Psoas muscle (tissue), 8 donors: ENCODE results near the gene TSTD2. TPM values are rescaled to one million over a fixed set of nuclear protein-coding genes. Genes with fewer than 3 reads are reported as not detected.

Source experiments
- ATAC-seq, 4 donors: fragments of 200-7000 bp; cut with Tn5 transposase; one replicate each; pipeline ENCODE4 v1.9.1; 2020; ENCODE audit warnings: moderate library complexity in 3 of 4, mild to moderate bottlenecking in 2 of 4
- DNase-seq, 2 donors: peaks; one replicate each; pipeline ENCODE4 v3.0.0-alpha.2; 2020
- H3K27ac ChIP-seq: fragments of 200-600 bp; one replicate; pipeline ENCODE4 v1.8.0; 2022
- H3K27me3 ChIP-seq, 3 donors: fragments of 200-600 bp in 1 of 3; one replicate each; pipeline versions ENCODE4 v1.6.1 to v1.8.0; 2013 to 2022; ENCODE audit warnings: low read length in 2 of 3, mild to moderate bottlenecking in 2 of 3, moderate library complexity in 1 of 3; ENCODE audit not compliant: insufficient read depth in 3 of 3
- H3K36me3 ChIP-seq, 2 donors: fragments of 200-600 bp in 1 of 2; one replicate each; pipeline versions ENCODE4 v1.6.1 to v1.8.0; 2013 to 2022; ENCODE audit warnings: low read depth in 1 of 2, mild to moderate bottlenecking in 1 of 2, moderate library complexity in 1 of 2; ENCODE audit not compliant: insufficient read depth in 1 of 2
- H3K4me1 ChIP-seq: fragments of 200-600 bp; one replicate; pipeline ENCODE4 v1.8.0; 2022
- H3K4me3 ChIP-seq: fragments of 200-600 bp; one replicate; pipeline ENCODE4 v1.8.0; 2022; ENCODE audit warnings: mild to moderate bottlenecking
- H3K9me3 ChIP-seq: fragments of 200-600 bp; one replicate; pipeline ENCODE4 v1.8.0; 2022
- WGBS, 3 donors: extraction: QIAGEN DNeasy Blood & Tissue Kit; methylation state at CpG; one replicate each; pipeline versions ENCODE4 v1.1.6 to v1.1.7; 2013; 5-methylcytosine and 5-hydroxymethylcytosine counted together
- intact Hi-C, 2 donors: fragments of 100-400 bp; cut with DNase I; formaldehyde crosslinking; loops; one replicate each; pipeline versions ENCODE4 v1.11.0 to v1.14.2; 2022
- polyA plus RNA-seq, 3 donors: library from polyadenylated mRNA; stranded (reverse); fragments of 200-250 nt; gene quantifications; one replicate each; pipeline ENCODE4 v1.2.3, GENCODE V29; 2013
- total RNA-seq, 4 donors: library from RNA; stranded (reverse); fragmentation: NEBNext Ultra II Directional in 2 of 4; extraction: Animal tissue kit (Norgen Biotek cat#: 25700) in 2 of 4; gene quantifications; one replicate each; pipeline versions ENCODE4 v1.2.1 to v1.2.4, GENCODE V29; 2021 to 2023
- TF ChIP-seq, protein P1 (sequence below): fragments of 200-600 bp; IDR thresholded peaks from one replicate; pipeline ENCODE4 v1.8.0; 2022; ENCODE audit warnings: antibody characterized with exemption
- donor health status: healthy with polysubstance abuse.
- donor health status: DM: no; HTN: no; CAD: no; lungs with moderate emphysema.
- donor health status: Bipolar disorder and iron deficiency.
- donor health status: healthy.
- donor health status: DM: yes; HTN: yes; CAD: no.
- donor health status: DM: no; HTN: no; CAD: no.
- donor health status: DM: no; HTN: no; CAD: no.
- donor health status: DM: yes; HTN: yes; CAD: no.

The TSTD2 gene
- total and polyA plus RNA-seq, 7 donors: 16.2 to 22.9 (median 18.1) TPM

DNA sequence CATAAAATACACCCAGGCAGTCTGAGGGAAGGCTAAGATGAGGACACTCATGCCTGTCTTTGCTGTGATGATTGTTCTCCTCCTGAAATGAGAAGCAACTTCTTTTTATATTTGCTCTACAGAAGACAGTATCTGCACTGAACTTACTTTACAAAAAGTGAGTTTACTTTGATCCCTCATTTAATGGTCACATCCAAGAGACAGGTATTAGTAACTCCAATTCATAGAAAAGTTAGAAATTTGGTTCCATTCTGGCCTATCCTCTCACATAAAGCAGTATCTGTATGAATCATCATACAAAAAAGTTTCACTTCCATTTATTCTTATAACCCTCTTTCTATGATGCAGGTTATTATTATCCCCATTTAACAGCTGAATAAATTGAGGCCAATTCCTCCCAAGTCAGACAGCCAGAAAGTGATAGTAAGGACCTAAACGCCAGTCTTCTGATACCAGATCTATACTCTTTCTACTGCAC lies 15.2 kb downstream of the TSTD2 start:
- DNase-seq (no peak), ATAC-seq (no peak)
- no peak overlapping the region for H3K27ac ChIP-seq
- 91 to 97% (median 96%) methylated on average over 1 of the region's 1 CpG for WGBS, 3 donors
- peaks cover 9 to 94% of the 10 kb centered on the region in 2 donors for H3K36me3 ChIP-seq
- TF ChIP-seq, protein P1, sequence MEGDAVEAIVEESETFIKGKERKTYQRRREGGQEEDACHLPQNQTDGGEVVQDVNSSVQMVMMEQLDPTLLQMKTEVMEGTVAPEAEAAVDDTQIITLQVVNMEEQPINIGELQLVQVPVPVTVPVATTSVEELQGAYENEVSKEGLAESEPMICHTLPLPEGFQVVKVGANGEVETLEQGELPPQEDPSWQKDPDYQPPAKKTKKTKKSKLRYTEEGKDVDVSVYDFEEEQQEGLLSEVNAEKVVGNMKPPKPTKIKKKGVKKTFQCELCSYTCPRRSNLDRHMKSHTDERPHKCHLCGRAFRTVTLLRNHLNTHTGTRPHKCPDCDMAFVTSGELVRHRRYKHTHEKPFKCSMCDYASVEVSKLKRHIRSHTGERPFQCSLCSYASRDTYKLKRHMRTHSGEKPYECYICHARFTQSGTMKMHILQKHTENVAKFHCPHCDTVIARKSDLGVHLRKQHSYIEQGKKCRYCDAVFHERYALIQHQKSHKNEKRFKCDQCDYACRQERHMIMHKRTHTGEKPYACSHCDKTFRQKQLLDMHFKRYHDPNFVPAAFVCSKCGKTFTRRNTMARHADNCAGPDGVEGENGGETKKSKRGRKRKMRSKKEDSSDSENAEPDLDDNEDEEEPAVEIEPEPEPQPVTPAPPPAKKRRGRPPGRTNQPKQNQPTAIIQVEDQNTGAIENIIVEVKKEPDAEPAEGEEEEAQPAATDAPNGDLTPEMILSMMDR: no peak
- no peaks in the 10 kb centered on the region for H3K9me3 ChIP-seq
- H3K27me3 ChIP-seq: no peaks in the 10 kb centered on the region
- intact Hi-C loops: loop anchor here (5.0 to 10.0 kb wide), 2 partner anchors 206 to 213 kb away; partner anchors contain the start of gene TDRD7 (in 1 of the 2)
- H3K4me3 ChIP-seq: no peak overlapping the region
- peaks cover 14% of the 10 kb centered on the region for H3K4me1 ChIP-seq

DNA sequence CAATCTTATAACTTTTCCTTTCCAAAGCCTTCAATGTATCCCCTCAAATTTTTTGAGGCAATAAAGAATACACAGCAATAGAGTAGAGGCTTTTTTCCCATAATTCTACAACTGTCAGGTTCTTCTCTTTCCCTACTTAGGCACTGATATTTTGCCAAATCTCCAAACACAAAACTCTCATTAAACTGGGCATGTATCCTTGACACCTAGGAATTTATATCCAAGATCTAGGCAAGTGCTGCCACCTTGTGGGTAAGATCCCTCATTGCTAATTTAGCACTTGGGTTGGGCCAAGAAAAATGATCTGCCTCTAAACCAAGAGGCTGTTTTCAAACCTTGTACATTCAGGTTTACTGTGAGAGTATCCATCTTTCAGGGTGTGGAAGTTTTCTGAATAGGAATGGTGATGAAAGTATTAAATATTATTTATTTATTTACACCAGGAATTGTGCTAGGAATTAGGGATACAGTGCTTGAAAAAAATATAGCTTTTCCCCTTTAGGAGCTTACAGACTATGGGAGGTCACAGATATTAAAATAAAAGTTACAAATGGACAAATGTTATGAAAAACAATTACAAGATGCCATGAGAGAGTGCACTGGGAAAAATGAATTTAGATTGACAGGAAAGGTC lies 17.6 kb downstream of the TSTD2 start:
- H3K4me1 ChIP-seq: peaks cover 14% of the 10 kb centered on the region
- DNase-seq (no peak), ATAC-seq (peak; percentile 67 to 90 (median 78))
- intact Hi-C loops: loop anchor here (1.0 to 10.0 kb wide), 3 partner anchors 147 to 211 kb away; partner anchors contain the start of gene TDRD7 (in 1 of the 2)
- H3K36me3 ChIP-seq: peaks cover 6 to 94% of the 10 kb centered on the region in 2 donors
- TF ChIP-seq, protein P1: peak; percentile 91
- no peaks in the 10 kb centered on the region for H3K9me3 ChIP-seq
- no peak overlapping the region for H3K4me3 ChIP-seq
- no peaks in the 10 kb centered on the region for H3K27me3 ChIP-seq
- H3K27ac ChIP-seq: peak overlapping the region; percentile 18

DNA sequence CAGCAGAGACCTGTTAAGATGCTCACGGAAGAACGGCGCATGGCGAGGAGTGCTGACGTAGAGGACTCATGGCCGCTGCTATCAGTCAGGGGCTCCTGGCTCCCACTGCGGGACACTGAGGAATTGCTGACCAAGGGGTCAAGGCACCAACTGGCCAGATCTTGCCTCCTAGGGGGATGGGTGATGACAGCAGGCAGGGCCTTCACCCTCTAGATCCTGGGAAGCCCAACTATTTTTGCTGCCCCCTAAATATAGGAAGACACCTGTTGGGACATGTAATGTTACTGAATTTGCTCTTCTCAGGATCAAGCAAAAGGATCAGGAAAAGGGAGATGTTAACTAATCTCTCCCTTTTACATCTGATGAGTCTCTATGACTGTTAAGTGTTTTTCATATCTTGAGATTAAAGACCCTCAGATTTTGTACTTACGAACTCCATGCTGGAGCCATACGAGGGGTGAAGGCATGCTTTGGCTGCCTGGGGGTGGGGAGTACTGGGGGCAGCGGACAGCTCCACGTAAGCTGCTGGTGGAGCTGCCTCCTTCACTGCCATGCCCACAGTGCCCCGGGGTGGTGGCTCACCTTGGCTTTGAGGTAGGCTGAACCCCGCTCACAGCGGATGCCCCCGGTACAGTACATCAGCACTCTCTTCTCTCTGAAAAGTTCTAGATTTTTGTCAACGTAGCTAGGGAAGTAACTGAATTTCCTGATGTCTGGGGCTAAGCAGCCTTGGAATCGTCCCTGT lies 28.1 kb downstream of the TSTD2 start:
- H3K27me3 ChIP-seq: no peaks in the 10 kb centered on the region
- H3K36me3 ChIP-seq: peaks cover 19 to 74% of the 10 kb centered on the region in 2 donors
- H3K4me1 ChIP-seq: peaks cover 49% of the 10 kb centered on the region
- intact Hi-C loops: loop anchor here in 1 of 2 donors (5.0 kb wide), 2 partner anchors 38 to 138 kb away; no protein-coding TSS in a partner anchor
- H3K9me3 ChIP-seq: no peaks in the 10 kb centered on the region
- DNase-seq: no peak
- no peak overlapping the region for H3K4me3 ChIP-seq
- TF ChIP-seq, protein P1: no peak
- peak overlapping the region; percentile 59 for H3K27ac ChIP-seq
- ATAC-seq: peak in 3 of 4 donors; percentile 18 to 41 (median 32)
- 64 to 78% (median 67%) methylated on average over 17 of the region's 17 CpGs for WGBS, 3 donors

DNA sequence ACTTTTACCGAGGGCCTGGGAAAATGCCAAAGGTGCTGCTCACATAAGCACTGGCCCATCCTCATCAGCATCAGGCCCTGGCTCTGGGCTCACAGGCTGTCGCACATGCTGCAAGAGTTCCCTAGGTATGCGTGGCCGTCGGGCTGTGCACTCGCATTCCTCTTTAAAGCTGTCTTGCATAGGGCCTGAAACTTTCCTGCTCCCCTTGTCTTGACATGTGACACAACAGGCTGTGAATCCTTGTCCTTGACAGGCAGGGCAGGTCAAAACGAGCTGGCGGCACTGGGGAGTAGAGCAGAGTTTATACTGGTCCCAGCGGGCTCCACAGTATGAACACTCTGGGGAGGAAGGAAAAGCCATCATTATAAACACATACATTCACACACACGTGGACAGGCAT lies 30.7 kb downstream of the TSTD2 start:
- 24 to 58% (median 28%) methylated on average over 10 of the region's 10 CpGs for WGBS, 3 donors
- H3K9me3 ChIP-seq: no peaks in the 10 kb centered on the region
- intact Hi-C loops: loop anchor here in 1 of 2 donors (5.0 kb wide), 2 partner anchors 35 to 135 kb away; no protein-coding TSS in a partner anchor
- TF ChIP-seq, protein P1: no peak
- DNase-seq: no peak
- ATAC-seq: peak; percentile 20 to 41 (median 34)
- H3K4me3 ChIP-seq: no peak overlapping the region
- H3K4me1 ChIP-seq: peaks cover 60% of the 10 kb centered on the region
- peak overlapping the region; percentile 89 for H3K27ac ChIP-seq
- no peaks in the 10 kb centered on the region for H3K27me3 ChIP-seq
- H3K36me3 ChIP-seq: peaks cover 17 to 83% of the 10 kb centered on the region in 2 donors
